Breast epithelium (tissue), 4 donors: Measurements from ENCODE around the gene SPG11. TPM values are rescaled to one million over a fixed set of nuclear protein-coding genes. Genes with fewer than 3 reads are reported as not detected.
A peak's percentile ranks its signal among the peaks of the same experiment; 100 is the strongest.

Source experiments
- DNase-seq, 2 donors: peaks; one replicate each; pipeline ENCODE4 v3.0.0-alpha.2; 2019; ENCODE audit warnings: low spot score in 2 of 2
- H3K27ac ChIP-seq, 2 donors: fragments of 200-600 bp; sonication (generic) in 1 of 2; one replicate each; pipeline ENCODE4 v1.5.1; 2016 to 2019; ENCODE audit warnings: mild to moderate bottlenecking in 1 of 2
- H3K27me3 ChIP-seq, 2 donors: fragments of 200-600 bp; sonication (generic) in 1 of 2; one replicate each; pipeline versions ENCODE4 v1.5.1 to v1.6.0; 2017 to 2019; ENCODE audit warnings: control low read depth in 1 of 2, mild to moderate bottlenecking in 1 of 2
- H3K36me3 ChIP-seq: fragments of 200-600 bp; one replicate; pipeline ENCODE4 v1.5.1; 2019
- H3K4me1 ChIP-seq, 2 donors: fragments of 200-600 bp; sonication (generic); one replicate each; pipeline ENCODE4 v1.5.1; 2016 to 2019; ENCODE audit warnings: control low read depth in 1 of 2
- H3K4me3 ChIP-seq, 3 donors: fragments of 200-600 bp; sonication (generic); 1 replicate in 2 of 3; 2 replicates in 1 of 3; pipeline ENCODE4 v1.5.1; 2016 to 2019; ENCODE audit warnings: mild to moderate bottlenecking in 3 of 3, moderate library complexity in 2 of 3
- H3K9me3 ChIP-seq, 2 donors: fragments of 200-600 bp; sonication (generic) in 1 of 2; one replicate each; pipeline ENCODE4 v1.5.1; 2016 to 2019; ENCODE audit warnings: control low read depth in 1 of 2
- CTCF ChIP-seq, 3 donors: fragments of 450-650 bp; IDR thresholded peaks; one replicate each; pipeline ENCODE4 v1.5.1; 2016 to 2017; ENCODE audit warnings: antibody characterized with exemption in 3 of 3, mild to moderate bottlenecking in 3 of 3, moderate library complexity in 3 of 3
- POLR2A ChIP-seq: fragments of 450-650 bp; IDR thresholded peaks from one replicate; pipeline ENCODE4 v1.6.1; 2016; ENCODE audit warnings: antibody characterized with exemption, mild to moderate bottlenecking, moderate library complexity
- POLR2AphosphoS5 ChIP-seq, 3 donors: sonication (generic); formaldehyde crosslinking; IDR thresholded peaks; one replicate each; pipeline ENCODE4 v1.6.1; 2017; ENCODE audit warnings: antibody characterized with exemption in 3 of 3
- intact Hi-C: fragments of 100-400 bp; cut with DNase I; formaldehyde crosslinking; loops from one replicate; pipeline ENCODE4 v1.15.1; 2023; ENCODE audit warnings: low total_unique reads
- total RNA-seq, 3 donors: library from RNA; depleted of rRNA; stranded (reverse); fragments of >200 nt; gene quantifications; one replicate each; pipeline ENCODE4 v1.1.0, GENCODE V29; 2016

SPG11 gene
- total RNA-seq, 3 donors from 2014 or later: 82.4 to 117 (median 103) TPM

GRCh38 chr15:44666210-44667038, 3.0 kb upstream of the SPG11 start:
- no peak overlapping the region for H3K27ac ChIP-seq
- TF ChIP-seq POLR2A (no peak), POLR2AphosphoS5 (IDR thresholded peaks at IDR 0.05) (no peak), CTCF (IDR thresholded peaks at IDR 0.05) (no peak)
- intact Hi-C loops: no loop called here

GRCh38 chr15:44662478-44663409, 718 bp downstream of the SPG11 start:
- TF ChIP-seq POLR2A: no peak
- no peak for TF ChIP-seq POLR2AphosphoS5 (IDR thresholded peaks at IDR 0.05)
- TF ChIP-seq CTCF (IDR thresholded peaks at IDR 0.05): no peak
- H3K4me1 ChIP-seq: no peaks in the 10 kb centered on the region
- no peaks in the 10 kb centered on the region for H3K9me3 ChIP-seq
- H3K4me3 ChIP-seq: peak overlapping the region; percentile 91 to 100 (median 96)
- peak overlapping the region; percentile 96 to 97 for H3K27ac ChIP-seq
- peak; percentile 53 to 67 for DNase-seq
- H3K36me3 ChIP-seq: no peaks in the 10 kb centered on the region
- no peaks in the 10 kb centered on the region for H3K27me3 ChIP-seq
- intact Hi-C loops: no loop called here

More at GRCh38 chr15:44666210-44667038, 3.0 kb upstream of the SPG11 start:
- DNase-seq: no peak
- H3K27me3 ChIP-seq: no peaks in the 10 kb centered on the region
- H3K36me3 ChIP-seq: no peaks in the 10 kb centered on the region
- H3K4me1 ChIP-seq: no peaks in the 10 kb centered on the region
- H3K9me3 ChIP-seq: no peaks in the 10 kb centered on the region
- H3K4me3 ChIP-seq: no peak overlapping the region

GRCh38 chr15:44661576-44661975, 1.9 kb downstream of the SPG11 start:
- DNase-seq: no peak
- no peaks in the 10 kb centered on the region for H3K36me3 ChIP-seq
- TF ChIP-seq POLR2AphosphoS5 (IDR thresholded peaks at IDR 0.05): no peak
- no peak for TF ChIP-seq POLR2A
- TF ChIP-seq CTCF (IDR thresholded peaks at IDR 0.05): no peak
- H3K27ac ChIP-seq: peak overlapping the region in 1 of 2 donors; percentile 96
- H3K27me3 ChIP-seq: no peaks in the 10 kb centered on the region
- H3K9me3 ChIP-seq: no peaks in the 10 kb centered on the region
- intact Hi-C loops: no loop called here
- no peaks in the 10 kb centered on the region for H3K4me1 ChIP-seq
- no peak overlapping the region for H3K4me3 ChIP-seq

GRCh38 chr15:44659056-44659455, 4.4 kb downstream of the SPG11 start:
- H3K27me3 ChIP-seq: no peaks in the 10 kb centered on the region
- no peaks in the 10 kb centered on the region for H3K4me1 ChIP-seq
- intact Hi-C loops: no loop called here
- TF ChIP-seq POLR2A (no peak), POLR2AphosphoS5 (IDR thresholded peaks at IDR 0.05) (no peak), CTCF (IDR thresholded peaks at IDR 0.05) (no peak)
- H3K9me3 ChIP-seq: no peaks in the 10 kb centered on the region
- H3K4me3 ChIP-seq: no peak overlapping the region
- H3K27ac ChIP-seq: no peak overlapping the region
- DNase-seq: no peak
- H3K36me3 ChIP-seq: no peaks in the 10 kb centered on the region
